GM21526 (cell line): ENCODE results near the gene CHL1.

Experiments used
- ATAC-seq: cut with Tn5 transposase; IDR thresholded peaks from one replicate; pipeline ENCODE4 v1.9.1; 2021; ENCODE audit warnings: moderate library complexity; ENCODE audit not compliant: unreplicated experiment, low FRiP score

CHL1 gene

GRCh38 chr3:454986-455385 is 258.4 kb downstream of the CHL1 start:
- ATAC-seq = no peak

- no peak for ATAC-seq
Observed at GRCh38 chr3:458124-458523, 261.6 kb downstream of the CHL1 start.

DNA sequence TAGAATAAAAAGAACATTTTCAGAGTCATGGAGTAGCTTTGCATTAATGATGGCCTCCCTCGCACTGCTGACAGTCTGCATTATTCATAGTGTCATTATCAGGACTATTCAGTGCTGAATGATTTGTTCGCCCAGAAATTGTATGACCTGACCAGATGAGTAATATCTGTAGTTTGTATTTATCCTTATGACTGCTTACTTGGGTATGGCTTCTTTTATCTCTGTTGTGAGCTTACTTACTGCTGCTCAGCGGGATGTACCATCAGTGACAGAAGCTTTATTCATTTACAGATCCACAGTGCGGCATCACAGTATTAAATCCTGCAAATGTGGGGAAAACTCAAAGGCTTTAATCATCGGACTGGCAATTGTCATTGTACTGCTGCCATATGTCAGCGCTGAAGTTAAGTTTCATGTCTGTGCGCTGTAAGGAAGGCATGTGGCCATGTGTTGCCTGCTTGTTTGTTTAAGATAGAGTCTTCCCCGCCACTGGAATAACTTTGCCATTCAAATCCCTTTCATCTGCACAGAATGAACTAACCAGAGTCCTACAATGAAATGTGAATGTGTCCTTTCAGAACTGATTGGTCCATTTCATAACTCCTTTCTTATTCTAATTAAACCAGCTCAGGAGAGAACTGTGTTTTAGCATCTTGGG is 262.2 kb downstream of the CHL1 start:
- ATAC-seq = no peak
